SK-N-SH treated with all-trans-retinoic acid at 6 μM for 48 hours (cell line): ENCODE data around the gene LPIN3.

Experiments used
- ATAC-seq: fragments of 200-7000 bp; cut with Tn5 transposase; 3 replicates; pipeline ENCODE4 v1.9.1; 2020; ENCODE audit warnings: mild to moderate bottlenecking, moderate library complexity
- ARNTL ChIP-seq: fragments of 450-650 bp; formaldehyde crosslinking; IDR thresholded peaks from 2 replicates; pipeline ENCODE4 v1.5.0; 2020; ENCODE audit warnings: low read depth, mild to moderate bottlenecking, moderate library complexity, borderline replicate concordance
- BACH2 ChIP-seq: fragments of 250-450 bp; sonication (Bioruptor Pico); IDR thresholded peaks from 2 replicates; pipeline ENCODE4 v1.9.0; 2021; ENCODE audit warnings: mild to moderate bottlenecking, borderline replicate concordance
- CSRNP3 ChIP-seq: fragments of 250-450 bp; sonication (Bioruptor Pico); IDR thresholded peaks from 2 replicates; pipeline ENCODE4 v1.5.1; 2021; ENCODE audit warnings: mild to moderate bottlenecking, moderate library complexity
- ESRRG ChIP-seq: fragments of 250-450 bp; sonication (Bioruptor Pico); IDR thresholded peaks from 2 replicates; pipeline ENCODE4 v1.6.1; 2021; ENCODE audit warnings: mild to moderate bottlenecking
- GLIS3 ChIP-seq: fragments of 250-450 bp; sonication (Bioruptor Pico); IDR thresholded peaks from 2 replicates; pipeline ENCODE4 v1.5.0; 2020; ENCODE audit warnings: mild to moderate bottlenecking, moderate library complexity
- ISL1 ChIP-seq: fragments of 250-450 bp; sonication (Bioruptor Pico); IDR thresholded peaks from 2 replicates; pipeline ENCODE4 v2.1.2; 2022; ENCODE audit warnings: mild to moderate bottlenecking, moderate library complexity
- OSR1 ChIP-seq: fragments of 250-450 bp; sonication (Bioruptor Pico); IDR thresholded peaks from 2 replicates; pipeline ENCODE4 v1.8.0; 2022; ENCODE audit warnings: moderate library complexity, mild to moderate bottlenecking, inconsistent platforms
- PATZ1 ChIP-seq: fragments of 250-450 bp; sonication (Bioruptor Pico); IDR thresholded peaks from 2 replicates; pipeline ENCODE4 v1.8.0; 2020; ENCODE audit warnings: mild to moderate bottlenecking, moderate library complexity, borderline replicate concordance
- POU6F1 ChIP-seq: fragments of 250-450 bp; sonication (Bioruptor Pico); IDR thresholded peaks from 2 replicates; pipeline ENCODE4 v1.8.0; 2021; ENCODE audit warnings: low read depth, mild to moderate bottlenecking, moderate library complexity, borderline replicate concordance
- PPARA ChIP-seq: fragments of 250-450 bp; sonication (Bioruptor Pico); IDR thresholded peaks from 2 replicates; pipeline ENCODE4 v1.5.0; 2020; ENCODE audit warnings: mild to moderate bottlenecking, borderline replicate concordance
- RARB ChIP-seq: fragments of 250-450 bp; sonication (Bioruptor Pico); IDR thresholded peaks from 2 replicates; pipeline ENCODE4 v1.8.0; 2021; ENCODE audit warnings: mild to moderate bottlenecking, moderate library complexity
- SNAI2 ChIP-seq: fragments of 250-450 bp; sonication (Bioruptor Pico); IDR thresholded peaks from 2 replicates; pipeline ENCODE4 v1.5.0; 2020; ENCODE audit warnings: mild to moderate bottlenecking, moderate library complexity
- TSHZ2 ChIP-seq: fragments of 250-450 bp; sonication (Bioruptor Pico); IDR thresholded peaks from 2 replicates; pipeline ENCODE4 v1.5.0; 2020; ENCODE audit warnings: mild to moderate bottlenecking, moderate library complexity
- ZC3H10 ChIP-seq: fragments of 250-450 bp; sonication (Bioruptor Pico); IDR thresholded peaks from 2 replicates; pipeline ENCODE4 v1.5.1; 2021; ENCODE audit warnings: mild to moderate bottlenecking, moderate library complexity
- ZFP3 ChIP-seq: fragments of 250-450 bp; sonication (Bioruptor Pico); IDR thresholded peaks from 2 replicates; pipeline ENCODE4 v1.5.0; 2020; ENCODE audit warnings: mild to moderate bottlenecking, moderate library complexity
- TF ChIP-seq, protein P1 (sequence below): fragments of 250-450 bp; sonication (Bioruptor Pico); IDR thresholded peaks from 2 replicates; pipeline ENCODE4 v1.5.1; 2020; ENCODE audit warnings: low read depth, mild to moderate bottlenecking, moderate library complexity

LPIN3 gene, protein sequence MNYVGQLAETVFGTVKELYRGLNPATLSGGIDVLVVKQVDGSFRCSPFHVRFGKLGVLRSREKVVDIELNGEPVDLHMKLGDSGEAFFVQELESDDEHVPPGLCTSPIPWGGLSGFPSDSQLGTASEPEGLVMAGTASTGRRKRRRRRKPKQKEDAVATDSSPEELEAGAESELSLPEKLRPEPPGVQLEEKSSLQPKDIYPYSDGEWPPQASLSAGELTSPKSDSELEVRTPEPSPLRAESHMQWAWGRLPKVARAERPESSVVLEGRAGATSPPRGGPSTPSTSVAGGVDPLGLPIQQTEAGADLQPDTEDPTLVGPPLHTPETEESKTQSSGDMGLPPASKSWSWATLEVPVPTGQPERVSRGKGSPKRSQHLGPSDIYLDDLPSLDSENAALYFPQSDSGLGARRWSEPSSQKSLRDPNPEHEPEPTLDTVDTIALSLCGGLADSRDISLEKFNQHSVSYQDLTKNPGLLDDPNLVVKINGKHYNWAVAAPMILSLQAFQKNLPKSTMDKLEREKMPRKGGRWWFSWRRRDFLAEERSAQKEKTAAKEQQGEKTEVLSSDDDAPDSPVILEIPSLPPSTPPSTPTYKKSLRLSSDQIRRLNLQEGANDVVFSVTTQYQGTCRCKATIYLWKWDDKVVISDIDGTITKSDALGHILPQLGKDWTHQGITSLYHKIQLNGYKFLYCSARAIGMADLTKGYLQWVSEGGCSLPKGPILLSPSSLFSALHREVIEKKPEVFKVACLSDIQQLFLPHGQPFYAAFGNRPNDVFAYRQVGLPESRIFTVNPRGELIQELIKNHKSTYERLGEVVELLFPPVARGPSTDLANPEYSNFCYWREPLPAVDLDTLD

GRCh38 chr20:41340327-41341055 is at the start of gene LPIN3:
Gene LPIN3, plus strand, starts transcription at chr20:41340821. Its CDS starts 4,983 bp downstream, at chr20:41345804.
- TF ChIP-seq PPARA (no peak), CSRNP3 (CRISPR knock-in tag) (no peak), ARNTL (no peak), ZC3H10 (CRISPR knock-in tag) (no peak), OSR1 (no peak), TSHZ2 (CRISPR knock-in tag) (no peak), SNAI2 (CRISPR knock-in tag) (no peak), RARB (no peak)
- TF ChIP-seq, protein P1, sequence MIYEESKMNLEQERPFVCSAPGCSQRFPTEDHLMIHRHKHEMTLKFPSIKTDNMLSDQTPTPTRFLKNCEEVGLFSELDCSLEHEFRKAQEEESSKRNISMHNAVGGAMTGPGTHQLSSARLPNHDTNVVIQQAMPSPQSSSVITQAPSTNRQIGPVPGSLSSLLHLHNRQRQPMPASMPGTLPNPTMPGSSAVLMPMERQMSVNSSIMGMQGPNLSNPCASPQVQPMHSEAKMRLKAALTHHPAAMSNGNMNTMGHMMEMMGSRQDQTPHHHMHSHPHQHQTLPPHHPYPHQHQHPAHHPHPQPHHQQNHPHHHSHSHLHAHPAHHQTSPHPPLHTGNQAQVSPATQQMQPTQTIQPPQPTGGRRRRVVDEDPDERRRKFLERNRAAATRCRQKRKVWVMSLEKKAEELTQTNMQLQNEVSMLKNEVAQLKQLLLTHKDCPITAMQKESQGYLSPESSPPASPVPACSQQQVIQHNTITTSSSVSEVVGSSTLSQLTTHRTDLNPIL (CRISPR knock-in tag): no peak
- TF ChIP-seq, all 23 proteins: peak for 0
- ATAC-seq: peak; percentile 50

GRCh38 chr20:41293269-41294037 is 47.2 kb upstream of the LPIN3 start:
- TF ChIP-seq BACH2 (CRISPR knock-in tag) (no peak), ESRRG (no peak), POU6F1 (no peak), TSHZ2 (CRISPR knock-in tag) (no peak), ZC3H10 (CRISPR knock-in tag) (no peak), GLIS3 (CRISPR knock-in tag) (no peak)
- TF ChIP-seq, all 23 proteins: peak for 0
- peak; percentile 28; the same call in 2 of the 3 replicates for ATAC-seq

DNA sequence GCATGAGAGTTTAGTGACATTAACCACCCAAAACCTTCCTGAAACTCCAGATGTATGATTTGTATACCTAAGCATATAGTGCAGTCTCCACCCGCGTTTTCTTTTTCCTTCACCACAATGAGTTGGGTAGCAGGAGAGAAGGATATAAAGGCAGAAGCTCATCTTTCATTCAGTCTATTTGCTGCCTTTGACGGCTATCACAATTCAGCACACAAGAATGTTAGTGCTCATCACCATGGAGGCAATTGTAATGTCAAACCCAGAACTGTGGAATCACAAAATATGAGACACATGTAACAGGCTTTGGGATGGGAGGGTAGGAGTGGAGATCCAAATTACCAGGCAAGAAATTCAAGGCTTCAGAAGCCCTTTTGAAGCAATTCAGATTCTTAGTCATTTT is 40.7 kb upstream of the LPIN3 start:
- no peak for ATAC-seq
- TF ChIP-seq ZFP3 (no peak), SNAI2 (CRISPR knock-in tag) (no peak), PATZ1 (CRISPR knock-in tag) (no peak), ISL1 (CRISPR knock-in tag) (no peak), ARNTL (no peak), PPARA (no peak), CSRNP3 (CRISPR knock-in tag) (no peak), RARB (no peak)
- TF ChIP-seq, protein P1 (CRISPR knock-in tag): no peak
